NAMALWA (cell line): ENCODE measurements around the gene KRT40.

Experiments
- DNase-seq: peaks from one replicate; pipeline ENCODE4 v3.0.0-alpha.2; 2015; ENCODE audit warnings: low spot score

KRT40 gene

GRCh38 chr17:40996829-40997228 lies 12.7 kb upstream of the KRT40 start:
- no peak for DNase-seq

- no peak for DNase-seq
These were observed 11.0 kb upstream of the KRT40 start for GRCh38 chr17:40995116-40995515.

- no peak for DNase-seq
These were observed 9.7 kb upstream of the KRT40 start, which contains the start of gene KRTAP3-3 for GRCh38 chr17:40993839-40994238. Gene KRTAP3-3, minus strand, starts transcription at chr17:40994164. Its CDS starts 67 bp downstream, at chr17:40994097.

GRCh38 chr17:40993084-40993483 lies 9.0 kb upstream of the KRT40 start:
- no peak for DNase-seq

- no peak for DNase-seq
These were observed 8.5 kb upstream of the KRT40 start for GRCh38 chr17:40992666-40993065.

GRCh38 chr17:40986920-40987319 lies 2.8 kb upstream of the KRT40 start:
- DNase-seq = no peak

GRCh38 chr17:40981115-40981514 lies 3.0 kb downstream of the KRT40 start:
- DNase-seq = no peak

GRCh38 chr17:40980596-40980995 lies 3.5 kb downstream of the KRT40 start:
- DNase-seq = no peak

- DNase-seq = no peak
These were observed 4.0 kb downstream of the KRT40 start for GRCh38 chr17:40980117-40980516.

- no peak for DNase-seq
These were observed 5.5 kb downstream of the KRT40 start for GRCh38 chr17:40978575-40979151.

- DNase-seq = no peak
These were observed 8.6 kb downstream of the KRT40 start for GRCh38 chr17:40975516-40975915.

- no peak for DNase-seq
These were observed 9.8 kb downstream of the KRT40 start for GRCh38 chr17:40974366-40974765.

GRCh38 chr17:40967582-40967981 lies 16.5 kb downstream of the KRT40 start:
- DNase-seq = no peak

GRCh38 chr17:40966848-40967247 lies 17.3 kb downstream of the KRT40 start, which contains the start of gene KRT39:
Gene KRT39, minus strand, starts transcription at chr17:40966948. Its CDS starts 92 bp downstream, at chr17:40966856.
- DNase-seq = no peak

GRCh38 chr17:40963838-40964237 lies 20.3 kb downstream of the KRT40 start:
- peak; percentile 46 for DNase-seq

- DNase-seq = no peak
These were observed 22.0 kb downstream of the KRT40 start for GRCh38 chr17:40962059-40962561.

GRCh38 chr17:40961591-40961990 lies 22.5 kb downstream of the KRT40 start:
- DNase-seq = no peak

- no peak for DNase-seq
These were observed 24.0 kb downstream of the KRT40 start for GRCh38 chr17:40960144-40960543.

GRCh38 chr17:40958086-40958953 lies 25.8 kb downstream of the KRT40 start:
- no peak for DNase-seq

GRCh38 chr17:40956401-40957254 lies 27.5 kb downstream of the KRT40 start:
- no peak for DNase-seq

GRCh38 chr17:40953881-40954280 lies 30.2 kb downstream of the KRT40 start:
- DNase-seq = no peak

GRCh38 chr17:40952661-40953060 lies 31.5 kb downstream of the KRT40 start:
- peak; percentile 11 for DNase-seq
